Measurements from ENCODE around the gene IL9.

The IL9 gene

GRCh38 chr5:135890867-135891266, 4.8 kb downstream of the IL9 start:
- no peak for DNase-seq

DNA sequence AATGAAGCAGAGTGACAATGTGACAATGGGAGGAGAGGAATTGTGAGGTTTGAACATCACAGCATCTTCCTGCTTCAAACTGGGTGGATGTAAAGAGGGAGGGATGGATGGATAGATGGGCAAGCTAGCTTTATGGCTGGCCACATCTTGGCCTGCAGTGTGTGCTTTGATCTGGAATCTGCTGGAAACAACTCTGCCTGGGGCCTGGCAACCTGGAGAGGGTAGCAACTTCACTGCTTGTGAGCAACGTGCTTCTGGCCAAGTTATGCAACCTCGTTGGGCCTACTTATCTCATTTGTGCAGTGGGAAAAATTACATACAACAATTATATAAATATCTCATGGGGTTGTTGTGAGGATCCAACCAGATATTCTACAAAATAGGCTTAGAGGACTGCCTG, 5.3 kb downstream of the IL9 start:
- DNase-seq: no peak

GRCh38 chr5:135887881-135888614, 7.6 kb downstream of the IL9 start:
- DNase-seq: no peak

GRCh38 chr5:135887447-135887864, 8.2 kb downstream of the IL9 start:
- peak; percentile 38 for DNase-seq

GRCh38 chr5:135886136-135886535, 9.5 kb downstream of the IL9 start:
- no peak for DNase-seq

- no peak for DNase-seq
Observed at GRCh38 chr5:135885031-135885430, 10.6 kb downstream of the IL9 start.

DNA sequence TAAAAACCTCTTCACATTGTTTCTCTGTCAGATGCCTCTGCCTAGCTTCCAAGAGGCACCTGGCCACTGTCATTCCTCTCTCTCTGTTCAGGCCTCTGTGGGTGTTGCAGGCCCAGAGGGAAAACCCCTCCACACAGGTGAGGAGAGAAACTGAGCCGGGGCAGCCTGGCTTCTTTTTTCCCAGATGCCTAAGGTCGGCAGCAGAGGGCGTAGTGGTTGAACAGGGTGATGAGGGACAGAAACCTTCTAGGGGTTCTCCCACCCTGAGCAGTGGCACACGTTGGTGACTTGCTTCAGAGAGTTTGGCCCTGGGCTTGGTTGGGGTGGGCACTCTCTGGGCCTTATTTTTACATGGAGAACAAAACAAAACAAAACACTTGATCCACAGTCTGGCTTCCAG, 12.2 kb downstream of the IL9 start:
- no peak for DNase-seq

DNA sequence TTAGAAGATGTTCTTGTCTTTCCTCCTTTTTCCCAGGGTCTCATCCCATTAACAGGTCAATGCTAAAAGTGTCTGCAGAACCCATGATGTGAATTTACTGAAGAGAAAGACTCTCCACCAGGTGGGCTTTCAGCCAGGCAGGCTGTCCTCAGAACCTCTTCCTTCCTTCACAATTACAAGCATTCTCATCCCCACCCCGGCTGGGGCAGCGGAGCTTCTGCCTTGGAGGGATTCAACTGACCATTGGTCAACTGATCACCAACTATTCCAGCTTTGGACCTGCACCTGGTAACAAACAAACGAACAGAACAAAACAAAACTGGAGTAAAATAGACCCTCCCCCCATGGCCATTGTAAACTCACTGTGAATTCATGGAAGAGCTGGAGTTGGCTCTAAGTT, 12.6 kb downstream of the IL9 start:
- no peak for DNase-seq

DNA sequence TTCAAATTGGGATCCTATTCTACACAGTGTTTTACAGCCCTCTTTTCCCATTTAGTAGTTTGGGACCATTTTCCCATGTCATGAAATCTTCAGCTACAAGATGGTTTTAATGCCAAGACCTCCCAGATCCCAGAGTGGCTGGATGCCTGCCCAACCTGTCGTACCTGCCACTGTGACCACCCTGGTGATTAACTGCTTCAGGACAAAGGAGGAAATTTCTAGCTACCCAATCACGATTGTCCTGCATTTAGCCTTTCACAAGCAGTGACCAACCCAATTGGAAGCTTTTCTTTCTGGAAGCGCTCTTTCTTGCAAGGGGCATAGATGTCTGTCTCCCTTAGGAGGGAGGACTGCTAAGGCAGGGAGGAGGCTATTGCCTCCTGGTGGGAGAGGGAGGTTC, 13.8 kb downstream of the IL9 start:
- no peak for DNase-seq

DNA sequence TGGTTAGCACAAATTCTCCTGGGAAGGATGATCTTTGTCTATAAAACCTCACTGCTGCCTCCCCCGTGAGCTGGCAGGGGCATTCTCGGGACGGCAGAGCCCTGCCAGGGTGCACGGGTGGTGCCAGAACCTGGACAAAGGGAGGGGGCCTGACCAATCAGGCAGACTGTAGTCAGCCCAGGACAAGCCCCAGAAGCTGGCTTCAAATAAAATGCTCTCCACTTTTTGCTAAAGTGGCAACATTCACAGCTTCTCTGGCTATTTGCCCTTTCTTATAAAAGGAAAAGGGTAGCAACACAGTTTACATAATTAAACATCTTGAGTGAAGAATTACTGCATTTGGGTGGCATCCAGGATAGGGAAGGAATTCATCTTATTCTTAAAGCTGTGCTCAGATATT, 14.4 kb downstream of the IL9 start:
- DNase-seq: no peak

DNA sequence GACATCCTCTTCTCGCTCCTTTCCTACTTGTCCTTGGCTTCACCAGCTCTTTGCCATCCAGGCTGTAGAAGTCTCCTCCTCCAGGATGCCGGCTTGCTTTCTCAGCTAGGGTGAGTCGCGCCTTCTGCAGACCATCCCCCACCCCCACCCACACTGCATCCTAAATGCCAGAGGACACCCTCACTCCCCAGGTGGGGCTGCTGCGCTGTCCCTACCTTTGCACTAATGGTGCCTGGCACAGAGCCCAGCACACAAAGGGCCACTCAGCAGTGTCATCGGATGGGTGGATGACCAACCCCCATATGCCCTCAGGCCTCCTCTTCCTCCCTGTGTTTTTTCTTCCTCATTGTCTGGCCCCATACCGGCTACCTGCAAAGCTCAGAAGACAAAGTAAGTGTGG, 14.8 kb downstream of the IL9 start:
- no peak for DNase-seq

DNA sequence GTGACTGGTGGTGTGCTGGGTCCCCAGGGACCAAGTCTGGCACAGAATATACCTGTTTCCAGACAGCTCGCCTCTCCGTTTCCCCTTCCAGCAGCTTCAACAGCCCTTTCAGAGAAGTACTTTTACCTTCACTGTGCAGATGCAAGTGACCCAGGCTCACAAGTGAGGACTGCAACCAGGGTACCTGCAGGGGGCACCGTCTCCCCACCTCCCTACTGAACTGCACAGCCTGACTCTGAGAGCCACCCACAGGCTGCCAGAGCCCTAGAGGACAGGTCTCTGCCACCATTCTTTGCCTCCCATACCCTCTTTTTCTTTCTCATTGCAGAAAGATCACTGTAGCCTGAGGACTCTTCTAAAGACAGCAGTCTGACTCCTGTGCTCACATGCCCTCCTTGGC, 15.4 kb downstream of the IL9 start:
- DNase-seq: no peak

DNA sequence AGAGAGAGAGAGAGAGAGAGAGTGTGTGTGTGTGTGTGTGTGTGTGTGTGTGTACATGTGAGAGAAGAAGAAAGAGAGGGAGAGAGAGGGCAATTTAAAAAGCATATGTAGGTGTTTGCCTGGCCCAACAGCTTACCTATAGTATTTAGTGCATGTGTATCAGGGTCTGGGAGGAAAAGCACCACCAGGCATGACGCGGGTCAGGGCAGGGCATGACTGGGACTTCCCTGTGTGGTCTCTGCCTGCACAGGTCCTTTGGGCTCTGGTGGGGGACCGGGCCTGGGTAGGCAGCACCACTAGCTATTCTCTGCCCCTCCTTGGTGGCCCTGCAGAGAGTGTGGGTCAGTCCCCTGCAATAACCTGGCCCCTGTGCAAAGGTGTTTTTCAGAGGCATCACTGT, 16.1 kb downstream of the IL9 start:
- DNase-seq: no peak

DNA sequence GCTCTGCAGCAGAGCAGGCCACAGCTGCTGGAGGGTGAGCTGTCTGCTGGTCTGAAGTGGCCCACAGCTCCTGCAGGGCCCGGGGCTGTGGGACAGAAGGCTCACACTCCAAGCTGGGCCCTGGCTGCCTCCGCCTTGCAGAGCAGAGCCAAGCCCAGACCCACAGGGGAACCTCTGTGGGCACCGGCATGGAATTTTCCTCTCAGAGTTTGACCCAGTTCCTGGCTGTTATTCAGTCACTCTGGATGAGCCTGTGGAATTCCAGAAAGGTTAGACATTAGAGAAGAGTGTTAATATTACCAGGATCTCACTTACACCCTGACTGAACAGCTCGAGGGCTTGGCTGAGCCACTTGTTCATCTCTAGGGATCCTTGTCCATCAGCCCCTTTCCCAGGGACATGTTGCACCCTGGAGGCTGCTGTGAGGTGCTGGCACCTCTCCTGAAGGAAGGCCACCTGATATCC, 17.5 kb downstream of the IL9 start:
- DNase-seq: no peak

- no peak for DNase-seq
Observed at GRCh38 chr5:135877570-135878155, 18.0 kb downstream of the IL9 start.

DNA sequence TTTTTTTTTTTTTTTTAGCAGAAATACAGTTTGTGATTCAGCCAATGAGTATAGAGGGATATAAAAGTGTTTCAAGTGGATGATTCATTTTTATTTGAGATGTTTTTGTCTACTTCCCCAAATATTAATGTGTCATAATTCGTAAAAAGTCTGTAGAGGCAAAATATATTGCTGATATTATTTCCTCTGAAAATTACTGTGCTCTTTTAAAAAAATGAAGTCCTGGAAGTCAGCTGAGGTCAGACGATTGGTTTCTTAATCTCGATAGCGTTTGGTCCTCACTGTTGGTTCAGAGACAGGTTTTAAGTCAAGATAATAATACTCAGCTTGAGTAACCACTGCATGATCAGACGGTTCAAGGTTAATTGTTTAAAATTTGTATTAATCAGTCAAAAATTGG, 19.5 kb downstream of the IL9 start:
- no peak for DNase-seq

DNA sequence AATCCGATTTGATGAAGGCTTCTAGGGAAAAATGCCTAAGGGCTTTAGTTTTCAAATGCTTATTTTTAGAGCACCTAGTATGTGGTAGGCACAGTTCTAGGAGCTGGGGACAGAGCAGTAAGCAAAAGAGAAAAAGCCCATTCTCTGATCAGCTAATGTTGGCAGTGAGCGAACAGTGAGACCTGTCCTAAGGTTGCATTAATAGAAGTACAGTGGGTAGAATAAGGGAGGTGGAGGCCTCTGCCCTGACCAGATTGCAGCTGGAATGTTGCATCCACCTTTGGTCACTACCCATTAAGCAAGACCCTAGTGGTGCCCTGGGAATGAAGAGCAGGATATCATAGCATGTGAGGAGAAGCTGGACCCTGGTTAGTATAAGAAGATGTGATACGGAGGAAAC, 20.1 kb downstream of the IL9 start:
- no peak for DNase-seq

GRCh38 chr5:135874461-135874860, 21.2 kb downstream of the IL9 start:
- no peak for DNase-seq

DNA sequence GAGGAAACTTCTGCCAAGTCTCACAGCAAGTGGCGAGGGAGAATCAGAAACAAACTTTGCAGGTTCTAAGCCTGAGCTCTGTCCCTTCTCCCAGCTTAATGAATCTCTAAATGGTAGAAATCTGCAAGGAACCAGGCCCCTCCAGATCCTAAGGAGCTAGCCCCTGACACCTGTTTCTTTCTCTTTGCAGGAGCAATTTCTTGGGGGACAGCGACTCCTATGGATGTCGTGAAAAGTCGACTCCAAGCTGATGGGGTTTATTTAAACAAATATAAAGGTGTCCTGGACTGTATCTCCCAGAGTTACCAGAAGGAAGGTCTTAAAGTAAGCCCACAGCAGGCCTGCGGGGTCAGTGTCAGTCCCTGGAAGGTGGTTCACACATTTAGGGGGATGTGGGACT, 21.8 kb downstream of the IL9 start:
- DNase-seq: no peak

- DNase-seq: no peak
Observed at GRCh38 chr5:135871268-135871915, 24.2 kb downstream of the IL9 start.

- no peak for DNase-seq
Observed at GRCh38 chr5:135869935-135870334, 25.7 kb downstream of the IL9 start.

- DNase-seq: no peak
Observed at GRCh38 chr5:135869276-135869675, 26.4 kb downstream of the IL9 start.

DNA sequence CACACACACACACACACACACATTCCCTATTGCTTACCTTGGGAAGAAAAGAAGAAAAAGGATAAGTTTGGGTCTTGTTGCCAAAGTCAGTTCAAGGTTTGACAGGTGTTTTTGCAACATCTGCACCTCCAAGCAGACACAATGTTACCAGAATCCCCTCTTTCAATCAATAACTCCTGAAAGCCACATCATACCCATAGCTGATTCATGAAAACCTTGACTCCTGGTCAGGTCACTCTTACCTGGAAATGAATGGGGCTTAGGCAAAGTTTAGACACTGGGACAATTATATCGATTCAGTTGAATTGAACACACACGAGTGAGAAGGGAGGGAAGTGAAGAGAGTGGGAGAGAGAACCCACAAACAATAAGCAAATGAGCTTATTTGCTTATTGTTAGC, 27.0 kb downstream of the IL9 start:
- DNase-seq: no peak

DNA sequence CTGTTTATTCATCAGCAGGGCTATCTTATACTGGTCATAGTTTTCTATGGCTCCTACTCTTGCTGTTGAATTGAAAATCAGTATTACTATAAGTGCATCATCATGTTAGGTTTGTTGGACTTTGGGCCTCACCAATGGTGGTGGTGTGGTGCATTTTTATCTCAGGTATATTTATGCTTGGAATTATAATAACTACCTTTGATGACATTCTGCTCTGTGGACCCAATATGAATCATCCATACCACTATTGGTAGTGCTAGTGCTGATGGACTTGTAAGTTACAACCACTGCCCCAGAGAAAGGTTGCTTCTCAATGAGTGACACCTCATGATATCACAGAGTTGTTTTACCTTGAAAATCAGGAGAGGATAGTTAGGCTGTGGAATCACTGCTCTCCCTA, 28.0 kb downstream of the IL9 start:
- no peak for DNase-seq

GRCh38 chr5:135866016-135866415, 29.6 kb downstream of the IL9 start:
- DNase-seq: no peak
